ENCODE data around the gene DARS2.

- TF ChIP-seq POLR2A (IDR thresholded peaks at IDR 0.05) (no peak), CTCF (IDR thresholded peaks at IDR 0.05) (no peak)
These were observed 38.3 kb downstream of the DARS2 start for GRCh38 chr1:173862769-173863223.

Data from testis (tissue), 2 donors.